Rectal smooth muscle tissue (tissue), 1 donor: ENCODE results near the gene SEMA3C.

ENCODE experiments used
- H3K27ac ChIP-seq: one replicate; pipeline ENCODE4 v1.7.0; 2013; ENCODE audit warnings: low read depth, low read length, inconsistent platforms
- H3K27me3 ChIP-seq: one replicate; pipeline ENCODE4 v1.7.0; 2013; ENCODE audit warnings: low read length; ENCODE audit not compliant: control insufficient read depth, insufficient read depth
- H3K36me3 ChIP-seq: one replicate; pipeline ENCODE4 v1.7.0; 2013; ENCODE audit warnings: low read length; ENCODE audit not compliant: control insufficient read depth, insufficient read depth
- H3K4me1 ChIP-seq: one replicate; pipeline ENCODE4 v1.7.0; 2013; ENCODE audit warnings: low read length; ENCODE audit not compliant: control insufficient read depth, insufficient read depth
- H3K4me3 ChIP-seq: one replicate; pipeline ENCODE4 v1.7.0; 2013; ENCODE audit warnings: low read length
- H3K9ac ChIP-seq: one replicate; pipeline ENCODE4 v1.7.0; 2013; ENCODE audit warnings: low read length

Gene SEMA3C

GRCh38 chr7:80699721-80700256 is 219.1 kb downstream of the SEMA3C start:
- no peak overlapping the region for H3K27ac ChIP-seq
- no peak overlapping the region for H3K4me3 ChIP-seq
- H3K4me1 ChIP-seq, result peaks cover 12% of the 10 kb centered on the region
- H3K9ac ChIP-seq, result no peak overlapping the region
- H3K36me3 ChIP-seq, result no peaks in the 10 kb centered on the region
- H3K27me3 ChIP-seq, result no peaks in the 10 kb centered on the region

- Histone ChIP-seq H3K36me3 (no peaks in the 10 kb centered on the region), H3K4me1 (peaks cover 12% of the 10 kb centered on the region), H3K27ac (no peak overlapping the region), H3K4me3 (no peak overlapping the region), H3K27me3 (no peaks in the 10 kb centered on the region), H3K9ac (no peak overlapping the region)
These were observed 219.7 kb downstream of the SEMA3C start for GRCh38 chr7:80699045-80699638.
